ENCODE data around the gene GFRA3.

GRCh38 chr5:138275379-138275782 lies 960 bp upstream of the GFRA3 start:
- no peak for TF ChIP-seq CTCF (IDR thresholded peaks at IDR 0.05; ENCODE audit: borderline replicate concordance, extremely low read depth, low read length, poor library complexity, severe bottlenecking)
- TF ChIP-seq EZH2 (IDR thresholded peaks at IDR 0.05; ENCODE audit: borderline replicate concordance, low read depth, low read length, severe bottlenecking), result no peak

All from DND-41 (cell line).